C4-2B (cell line): Measurements from ENCODE around the gene CLEC2D.

Source experiments
- ZFX ChIP-seq: fragments of 450-650 bp; IDR thresholded peaks from 2 replicates; pipeline ENCODE4 v1.6.1; 2017
- TF ChIP-seq, protein P1 (sequence below): fragments of 450-650 bp; conservative IDR thresholded peaks from 2 replicates; pipeline ENCODE4 v1.5.1; 2017; ENCODE audit warnings: mild to moderate bottlenecking

DNA sequence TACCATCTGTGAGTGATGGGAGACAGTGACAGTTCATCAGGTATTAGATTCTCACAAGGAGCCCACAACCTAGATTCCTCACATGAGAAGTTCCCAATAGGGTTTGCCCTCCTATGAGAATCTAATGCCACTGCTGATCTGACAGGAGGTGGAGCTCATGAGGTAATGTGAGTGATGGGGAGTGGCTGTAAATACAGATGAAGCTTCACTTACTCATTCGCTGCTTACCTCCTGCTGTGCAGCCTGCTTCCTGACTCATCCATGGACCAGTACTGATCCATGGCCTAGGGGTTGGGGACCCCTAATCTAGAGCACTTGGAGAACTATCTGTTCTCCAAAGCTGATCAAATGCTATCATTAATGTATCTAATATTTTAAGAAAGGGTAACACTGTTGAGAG lies 17.7 kb downstream of the CLEC2D start:
- TF ChIP-seq, protein P1, sequence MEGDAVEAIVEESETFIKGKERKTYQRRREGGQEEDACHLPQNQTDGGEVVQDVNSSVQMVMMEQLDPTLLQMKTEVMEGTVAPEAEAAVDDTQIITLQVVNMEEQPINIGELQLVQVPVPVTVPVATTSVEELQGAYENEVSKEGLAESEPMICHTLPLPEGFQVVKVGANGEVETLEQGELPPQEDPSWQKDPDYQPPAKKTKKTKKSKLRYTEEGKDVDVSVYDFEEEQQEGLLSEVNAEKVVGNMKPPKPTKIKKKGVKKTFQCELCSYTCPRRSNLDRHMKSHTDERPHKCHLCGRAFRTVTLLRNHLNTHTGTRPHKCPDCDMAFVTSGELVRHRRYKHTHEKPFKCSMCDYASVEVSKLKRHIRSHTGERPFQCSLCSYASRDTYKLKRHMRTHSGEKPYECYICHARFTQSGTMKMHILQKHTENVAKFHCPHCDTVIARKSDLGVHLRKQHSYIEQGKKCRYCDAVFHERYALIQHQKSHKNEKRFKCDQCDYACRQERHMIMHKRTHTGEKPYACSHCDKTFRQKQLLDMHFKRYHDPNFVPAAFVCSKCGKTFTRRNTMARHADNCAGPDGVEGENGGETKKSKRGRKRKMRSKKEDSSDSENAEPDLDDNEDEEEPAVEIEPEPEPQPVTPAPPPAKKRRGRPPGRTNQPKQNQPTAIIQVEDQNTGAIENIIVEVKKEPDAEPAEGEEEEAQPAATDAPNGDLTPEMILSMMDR = no peak
- no peak for TF ChIP-seq ZFX
